Skin of body (tissue), 2 donors: ENCODE measurements around the gene ASTN2. TPM values are rescaled to one million over a fixed set of nuclear protein-coding genes. Genes with fewer than 3 reads are reported as not detected.
"Not testable (repeated sequence)": the region's sequence is repeated elsewhere in the genome, so short reads cannot be mapped to it uniquely, and the experiment has no call there.

Source experiments
- DNase-seq: peaks from one replicate; lab custom pipeline; 2025; lab: John Stamatoyannopoulos, UW
- total RNA-seq: library from RNA; depleted of rRNA; stranded (reverse); fragments of >200 nt; gene quantifications from one replicate; pipeline ENCODE4 v1.2.3, GENCODE V29; 2014

The ASTN2 gene
- total RNA-seq, 1 donor from 2014 or later, result 10.0 TPM

DNA sequence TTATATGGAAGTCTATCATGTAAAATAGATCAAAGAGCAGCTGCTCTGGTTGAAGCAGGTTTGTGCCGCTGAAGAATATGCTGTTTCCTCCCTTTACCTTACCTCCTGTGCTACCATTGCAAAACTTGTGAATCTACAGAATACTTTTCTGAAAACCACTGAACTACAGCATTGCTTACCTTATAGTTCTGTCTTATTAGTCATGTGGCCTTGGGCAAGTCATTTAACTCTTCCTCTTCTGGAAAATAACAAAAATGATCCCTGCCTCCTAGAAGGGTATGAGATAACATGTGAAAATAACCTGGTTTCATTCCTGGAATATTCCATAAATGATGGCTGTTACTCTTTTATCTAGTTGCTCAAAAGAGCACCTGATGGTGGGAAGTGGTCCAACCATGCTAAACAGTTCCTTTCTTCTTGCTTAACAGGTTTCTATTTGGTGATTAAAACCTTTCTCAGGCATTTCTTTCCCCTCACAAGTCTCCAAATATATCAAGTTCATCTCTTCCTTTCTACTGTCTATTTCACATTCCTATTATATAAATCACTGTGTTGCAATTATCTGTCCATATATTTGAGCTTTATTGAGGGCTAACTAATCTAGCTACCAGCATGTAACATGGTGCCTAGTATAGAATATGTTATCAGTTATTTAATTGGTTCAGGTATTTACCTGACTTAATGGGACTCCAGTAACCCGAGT lies 712.8 kb downstream of the ASTN2 start:
- no peak for DNase-seq

GRCh38 chr9:116700882-116701865 lies 713.7 kb downstream of the ASTN2 start:
- DNase-seq, result no peak

DNA sequence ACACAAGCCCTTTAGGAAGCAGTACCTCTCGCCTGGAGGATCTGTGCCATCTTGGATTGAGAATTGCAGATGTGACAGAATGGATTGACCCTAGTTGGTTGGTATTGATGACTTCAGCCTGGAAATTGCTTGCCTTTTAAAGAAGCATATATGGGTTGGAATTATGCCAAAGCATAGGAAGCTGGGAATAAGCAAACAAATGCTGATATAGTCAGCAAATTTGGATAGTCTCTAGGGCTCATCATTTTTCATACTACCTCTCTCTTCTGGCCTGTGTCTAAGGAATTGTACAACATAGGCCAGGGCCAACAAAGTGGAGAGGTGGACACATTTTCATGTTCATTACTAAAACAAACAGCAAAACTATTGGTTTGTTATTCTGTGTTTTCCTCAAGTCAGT lies 714.6 kb downstream of the ASTN2 start:
- no peak for DNase-seq

- DNase-seq, result no peak
Measured at GRCh38 chr9:116697887-116698286, 717.0 kb downstream of the ASTN2 start.

DNA sequence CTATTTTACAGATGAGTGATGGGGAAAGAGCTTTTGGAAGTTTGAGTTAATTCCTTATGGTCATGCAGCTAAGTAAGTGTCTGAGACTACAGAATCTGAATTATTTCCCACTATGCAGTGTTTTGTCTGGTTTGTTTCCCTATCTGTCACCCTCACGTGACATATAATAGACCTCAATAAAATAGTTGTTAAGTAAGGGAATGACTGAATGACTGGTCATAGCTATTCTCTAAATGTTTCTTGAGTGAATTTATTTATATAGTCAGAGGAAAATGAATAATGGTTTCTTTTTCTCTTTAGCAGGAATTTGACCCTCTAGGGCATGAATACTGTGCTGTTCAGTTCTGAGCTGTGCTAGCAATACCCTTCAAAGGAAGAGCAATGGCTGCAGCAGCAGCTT lies 717.5 kb downstream of the ASTN2 start:
- no peak for DNase-seq

GRCh38 chr9:116695438-116695837 lies 719.4 kb downstream of the ASTN2 start:
- no peak for DNase-seq

- DNase-seq, result no peak
Measured at GRCh38 chr9:116694785-116695291, 720.0 kb downstream of the ASTN2 start.

DNA sequence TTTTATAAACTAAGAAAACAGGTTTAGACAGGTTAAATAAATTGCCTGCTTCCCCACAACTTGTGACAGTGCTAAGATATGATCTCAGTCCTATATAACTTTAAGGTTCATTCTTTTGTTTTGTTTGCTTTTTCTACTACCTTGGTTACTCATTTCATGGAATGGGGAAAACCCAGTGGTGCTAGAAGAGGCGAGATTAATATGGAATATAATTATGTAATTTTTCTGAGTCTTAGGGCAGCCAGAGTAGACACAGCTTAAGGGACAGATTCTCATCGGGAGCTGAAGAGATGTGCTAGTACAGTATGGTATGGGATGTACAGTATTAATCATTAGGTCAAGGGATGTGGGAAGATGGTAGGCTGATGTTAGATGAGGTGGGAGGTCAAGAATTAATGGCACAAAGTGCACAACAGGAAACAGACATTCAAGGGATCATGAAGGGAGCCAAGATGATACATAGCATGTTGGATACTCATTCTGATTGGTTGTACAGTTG lies 721.6 kb downstream of the ASTN2 start:
- no peak for DNase-seq

DNA sequence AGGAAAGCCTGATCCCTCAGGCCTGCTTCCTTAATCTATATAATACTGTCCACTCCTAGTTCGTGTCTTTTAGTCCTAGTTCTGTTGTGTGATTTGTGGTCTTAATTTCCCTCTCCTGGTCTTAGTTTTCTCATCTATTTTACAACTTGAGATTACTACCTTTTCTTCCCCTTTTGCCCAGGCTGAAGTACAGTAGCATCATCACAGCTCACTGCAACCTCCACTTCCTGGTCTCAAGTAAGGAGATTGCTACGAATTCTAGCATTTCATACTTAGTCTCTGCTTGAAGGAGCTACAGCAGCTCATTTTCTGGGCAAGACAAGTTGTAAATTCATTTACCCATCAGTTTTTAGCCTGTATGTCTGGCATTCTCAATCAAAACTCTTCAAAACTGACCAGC lies 722.2 kb downstream of the ASTN2 start:
- DNase-seq, result no peak

DNA sequence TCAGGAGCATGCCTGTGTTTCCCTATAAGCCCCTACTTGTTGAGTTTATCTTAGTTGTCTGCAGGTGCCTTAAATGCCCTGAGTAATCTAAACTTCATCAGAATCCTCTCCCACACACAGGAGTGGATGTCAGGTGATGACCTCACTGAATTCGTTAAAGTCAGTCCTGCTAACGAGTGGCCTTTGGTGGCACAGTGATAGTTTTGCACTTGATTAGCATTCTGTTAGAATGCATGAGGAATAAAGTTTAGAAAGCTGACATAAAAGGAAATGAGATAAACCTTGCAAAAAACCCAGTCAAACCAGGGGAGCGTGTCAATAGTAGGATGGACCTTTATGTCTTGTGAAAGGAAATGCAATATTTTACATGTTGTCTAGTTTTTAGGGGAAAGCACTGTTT lies 723.2 kb downstream of the ASTN2 start:
- no peak for DNase-seq

- not testable (repeated sequence) for DNase-seq
Measured at GRCh38 chr9:116690805-116691204, 724.1 kb downstream of the ASTN2 start.

DNA sequence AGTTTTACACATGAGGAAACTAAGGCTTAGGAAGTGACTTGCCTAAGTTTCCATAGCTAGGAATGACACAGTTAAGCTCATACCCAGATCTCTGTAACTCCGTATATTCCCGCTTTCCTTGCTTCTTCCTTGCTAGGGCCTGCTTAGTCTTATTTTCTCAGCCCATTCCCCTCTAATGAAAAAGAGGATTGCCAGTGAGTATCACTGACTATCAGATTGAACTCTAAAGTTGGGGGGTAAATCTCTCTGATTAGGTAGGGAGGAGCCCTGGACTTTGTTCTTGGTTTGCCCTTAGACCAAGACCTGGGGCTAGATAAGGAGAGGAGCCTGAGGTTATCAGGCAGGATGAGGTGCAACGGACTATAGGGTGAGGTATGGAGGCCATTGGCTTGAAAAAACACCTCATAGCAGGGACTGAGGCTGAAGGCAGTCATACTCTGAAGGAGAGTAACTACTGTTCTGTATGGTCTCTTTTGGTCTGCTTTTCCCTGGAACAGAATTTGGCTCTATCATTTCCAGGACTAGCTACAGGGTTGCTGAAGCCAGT lies 725.3 kb downstream of the ASTN2 start:
- no peak for DNase-seq

GRCh38 chr9:116688806-116689485 lies 725.9 kb downstream of the ASTN2 start:
- DNase-seq, result no peak

DNA sequence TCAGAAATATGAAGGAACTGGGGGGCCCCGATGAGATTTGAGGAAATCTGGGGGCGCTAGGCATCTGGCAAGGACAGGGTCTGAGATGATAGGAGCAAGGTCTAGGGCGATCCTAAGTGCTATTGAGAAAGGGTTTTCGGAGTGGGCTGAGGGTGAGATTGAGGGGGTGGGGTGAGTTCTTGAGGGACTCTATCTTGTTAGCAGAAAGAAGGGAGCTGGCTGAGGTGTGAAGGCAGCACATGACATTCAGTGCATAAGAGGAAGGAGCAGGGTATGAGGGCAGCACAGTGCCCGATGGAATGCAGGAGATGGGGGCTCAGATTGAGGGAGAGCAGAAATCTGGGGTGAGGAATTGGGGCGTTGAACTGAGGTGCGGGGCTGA lies 727.1 kb downstream of the ASTN2 start:
- DNase-seq, result no peak

DNA sequence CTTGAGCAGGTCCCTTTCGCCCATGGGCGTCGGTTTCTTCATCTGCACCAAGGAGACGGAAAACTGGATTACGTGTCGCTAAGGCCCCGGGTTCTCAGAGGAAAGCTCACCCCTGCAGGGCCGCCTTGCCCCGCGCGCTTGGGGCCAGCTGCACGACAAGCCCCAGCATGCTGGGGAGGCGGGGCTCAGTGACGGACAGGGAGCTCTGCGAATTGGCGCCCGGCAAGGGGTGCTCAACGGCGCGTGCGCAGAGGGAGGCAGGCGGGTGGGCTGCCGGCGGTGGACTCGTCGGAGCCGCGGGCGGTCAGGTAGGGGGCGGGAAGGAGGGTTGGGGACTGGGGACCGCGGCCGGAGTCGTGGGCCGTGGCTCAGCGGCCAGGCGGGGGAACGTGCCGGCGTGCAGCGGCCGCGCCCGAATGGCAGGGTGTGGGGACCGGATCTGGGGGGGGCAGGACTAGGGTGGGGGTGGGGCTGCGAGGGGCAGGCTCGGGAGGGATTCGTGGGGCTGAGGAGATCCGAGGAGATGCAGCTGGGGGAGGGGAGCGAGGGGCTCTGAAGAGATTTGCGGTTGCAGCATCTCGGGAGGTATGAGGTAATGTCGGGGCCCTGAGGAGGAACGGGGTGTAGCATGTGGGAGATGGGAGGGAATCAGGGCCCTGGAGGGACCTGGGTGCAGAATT lies 727.6 kb downstream of the ASTN2 start, which contains the start of gene TRIM32:
Gene TRIM32, plus strand, starts transcription at position 232 of the 680 bp plus-strand sequence. CDS start 10,438 bp downstream, outside the sequence.
- DNase-seq, result peak; percentile 61

DNA sequence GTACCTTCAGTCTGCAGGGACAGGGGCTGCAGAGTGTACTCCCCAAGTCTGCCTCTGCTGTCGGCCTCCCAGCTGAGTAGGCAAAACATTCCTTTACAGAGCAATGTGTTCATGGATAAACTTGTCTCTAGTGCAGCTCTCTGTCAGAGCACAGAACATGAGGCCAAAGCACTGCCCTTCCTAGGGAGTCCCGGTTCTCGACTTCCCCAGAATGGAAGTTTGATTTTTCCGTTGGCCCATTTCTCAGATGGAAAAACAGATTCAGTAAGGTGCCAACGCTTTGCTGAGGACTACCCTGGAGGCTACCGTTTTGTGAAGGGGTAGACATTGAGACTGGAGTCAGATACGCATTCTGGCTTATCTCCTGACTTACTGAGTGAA lies 728.2 kb downstream of the ASTN2 start:
- DNase-seq, result no peak

GRCh38 chr9:116686135-116686534 lies 728.7 kb downstream of the ASTN2 start:
- no peak for DNase-seq

GRCh38 chr9:116685166-116685565 lies 729.7 kb downstream of the ASTN2 start:
- no peak for DNase-seq

DNA sequence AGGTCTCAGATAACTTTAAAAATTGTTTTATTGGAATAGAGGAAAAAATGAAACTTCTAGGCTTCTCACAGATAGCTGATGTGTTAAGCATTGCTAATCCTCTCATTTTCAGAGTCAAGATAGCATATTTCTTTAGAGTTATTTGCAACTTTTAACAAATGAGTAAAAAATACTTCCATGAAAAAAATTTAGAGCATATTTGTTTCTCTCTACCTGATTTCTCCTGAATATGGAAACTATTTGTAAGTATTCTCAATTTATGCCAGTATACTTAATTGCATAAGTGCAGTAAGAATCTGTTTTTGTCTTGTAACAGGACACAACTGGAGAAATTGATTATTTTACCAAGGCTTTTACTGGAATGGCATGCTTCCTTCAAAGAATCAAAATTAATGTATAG lies 731.3 kb downstream of the ASTN2 start:
- no peak for DNase-seq

GRCh38 chr9:116674210-116674980 lies 740.5 kb downstream of the ASTN2 start:
- no peak for DNase-seq
